MCF 10A (cell line): Measurements from ENCODE around the gene CHST7. TPM values are rescaled to one million over a fixed set of nuclear protein-coding genes. Genes with fewer than 3 reads are reported as not detected.

Experiments
- BruUV-seq: library from RNA; stranded (reverse); fragments of 400-500 nt; replicated peaks from 2 replicates; lab custom pipeline; 2021; lab: Mats Ljungman, UMichigan
- CTCF ChIA-PET: fragments of 300-600 bp; sonication (Branson Sonifier 250); formaldehyde crosslinking; extraction: SDS; loops from one replicate; lab custom pipeline; 2021; ENCODE audit warnings: antibody characterized with exemption, inconsistent platforms; lab: Yijun Ruan, JAX
- POLR2A ChIA-PET: fragments of 300-600, 350-650 bp; sonication (Branson Sonifier 250); formaldehyde crosslinking; extraction: SDS; loops from one replicate; lab custom pipeline; 2020; ENCODE audit warnings: antibody characterized with exemption, inconsistent platforms; lab: Yijun Ruan, JAX
- DNase-seq: peaks from one replicate; pipeline ENCODE4 v3.0.0-alpha.2; 2018; ENCODE audit not compliant: unreplicated experiment
- H3K27ac Mint-ChIP-seq: one replicate; pipeline ENCODE4 v1.8.0; 2022; ENCODE audit warnings: mild to moderate bottlenecking, low read depth, mixed read lengths; ENCODE audit not compliant: unreplicated experiment
- H3K27me3 Mint-ChIP-seq: one replicate; pipeline ENCODE4 v1.8.0; 2022; ENCODE audit warnings: mixed read lengths; ENCODE audit not compliant: insufficient read depth, unreplicated experiment
- H3K36me3 Mint-ChIP-seq: one replicate; pipeline ENCODE4 v1.8.0; 2022; ENCODE audit warnings: mild to moderate bottlenecking, moderate library complexity, mixed read lengths; ENCODE audit not compliant: insufficient read depth, unreplicated experiment
- H3K4me1 Mint-ChIP-seq: one replicate; pipeline ENCODE4 v1.8.0; 2022; ENCODE audit warnings: mixed read lengths; ENCODE audit not compliant: insufficient read depth, unreplicated experiment
- H3K4me3 Mint-ChIP-seq: one replicate; pipeline ENCODE4 v1.8.0; 2022; ENCODE audit warnings: mild to moderate bottlenecking, moderate library complexity, mixed read lengths; ENCODE audit not compliant: unreplicated experiment
- H3K9me3 Mint-ChIP-seq: one replicate; pipeline ENCODE4 v1.8.0; 2022; ENCODE audit warnings: mixed read lengths; ENCODE audit not compliant: unreplicated experiment
- intact Hi-C: fragments of 100-400 bp; cut with micrococcal nuclease; formaldehyde crosslinking; loops from 2 replicates; pipeline ENCODE4 v1.14.1; 2022
- total RNA-seq: library from RNA; stranded (reverse); gene quantifications from 2 replicates; pipeline ENCODE4 v1.2.3, GENCODE V29; 2022
- TF ChIP-seq, protein P1 (sequence below): fragments of 200-600 bp; IDR thresholded peaks from one replicate; pipeline ENCODE4 v1.8.0; 2022; ENCODE audit warnings: antibody characterized with exemption, mild to moderate bottlenecking; ENCODE audit not compliant: unreplicated experiment

CHST7 gene
- total RNA-seq, 1 experiment from 2014 or later: 1.6 TPM

GRCh38 chrX:46577221-46578005 is 3.8 kb downstream of the CHST7 start:
- BruUV-seq: no TSS peak
- peaks cover 32% of the 10 kb centered on the region for H3K27me3 Mint-ChIP-seq
- H3K27ac Mint-ChIP-seq: no peak overlapping the region
- H3K4me1 Mint-ChIP-seq: peaks cover 5% of the 10 kb centered on the region
- DNase-seq: no peak
- no peaks in the 10 kb centered on the region for H3K9me3 Mint-ChIP-seq
- no peak overlapping the region for H3K4me3 Mint-ChIP-seq
- intact Hi-C loops: no loop called here
- TF ChIP-seq, protein P1, sequence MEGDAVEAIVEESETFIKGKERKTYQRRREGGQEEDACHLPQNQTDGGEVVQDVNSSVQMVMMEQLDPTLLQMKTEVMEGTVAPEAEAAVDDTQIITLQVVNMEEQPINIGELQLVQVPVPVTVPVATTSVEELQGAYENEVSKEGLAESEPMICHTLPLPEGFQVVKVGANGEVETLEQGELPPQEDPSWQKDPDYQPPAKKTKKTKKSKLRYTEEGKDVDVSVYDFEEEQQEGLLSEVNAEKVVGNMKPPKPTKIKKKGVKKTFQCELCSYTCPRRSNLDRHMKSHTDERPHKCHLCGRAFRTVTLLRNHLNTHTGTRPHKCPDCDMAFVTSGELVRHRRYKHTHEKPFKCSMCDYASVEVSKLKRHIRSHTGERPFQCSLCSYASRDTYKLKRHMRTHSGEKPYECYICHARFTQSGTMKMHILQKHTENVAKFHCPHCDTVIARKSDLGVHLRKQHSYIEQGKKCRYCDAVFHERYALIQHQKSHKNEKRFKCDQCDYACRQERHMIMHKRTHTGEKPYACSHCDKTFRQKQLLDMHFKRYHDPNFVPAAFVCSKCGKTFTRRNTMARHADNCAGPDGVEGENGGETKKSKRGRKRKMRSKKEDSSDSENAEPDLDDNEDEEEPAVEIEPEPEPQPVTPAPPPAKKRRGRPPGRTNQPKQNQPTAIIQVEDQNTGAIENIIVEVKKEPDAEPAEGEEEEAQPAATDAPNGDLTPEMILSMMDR: no peak
- H3K36me3 Mint-ChIP-seq: no peaks in the 10 kb centered on the region
- ChIA-PET CTCF (interaction anchor here (0.6 to 0.7 kb wide), 4 partner anchors 11 to 747 kb away, joined by 3 to 4 read pairs (median 3); no protein-coding TSS in a partner anchor), POLR2A (interaction anchor here (0.6 kb wide), 1 partner anchor 298 kb away, joined by 3 read pairs; no protein-coding TSS in a partner anchor)

GRCh38 chrX:46579250-46579649 is 5.7 kb downstream of the CHST7 start:
- H3K36me3 Mint-ChIP-seq: no peaks in the 10 kb centered on the region
- H3K27ac Mint-ChIP-seq: no peak overlapping the region
- ChIA-PET POLR2A (interaction anchor here (1.0 kb wide), 1 partner anchor 96 kb away, joined by 3 read pairs; no protein-coding TSS in a partner anchor), CTCF (interaction anchor here (0.6 to 1.1 kb wide), 3 partner anchors 22 to 455 kb away, joined by 3 read pairs; no protein-coding TSS in a partner anchor)
- no peak for DNase-seq
- peaks cover 45% of the 10 kb centered on the region for H3K27me3 Mint-ChIP-seq
- peaks cover 12% of the 10 kb centered on the region for H3K4me1 Mint-ChIP-seq
- TF ChIP-seq, protein P1: no peak
- BruUV-seq: no TSS peak
- H3K9me3 Mint-ChIP-seq: no peaks in the 10 kb centered on the region
- intact Hi-C loops: no loop called here
- no peak overlapping the region for H3K4me3 Mint-ChIP-seq

- Mint-ChIP-seq H3K27ac (no peak overlapping the region), H3K9me3 (no peaks in the 10 kb centered on the region), H3K4me3 (no peak overlapping the region), H3K36me3 (no peaks in the 10 kb centered on the region), H3K4me1 (peaks cover 9% of the 10 kb centered on the region), H3K27me3 (peaks cover 53% of the 10 kb centered on the region)
- TF ChIP-seq, protein P1: no peak
- no peak for DNase-seq
- CTCF ChIA-PET: no interaction called here
- no TSS peak for BruUV-seq
- intact Hi-C loops: loop anchor here (10.0 kb wide), 1 partner anchor 136 kb away; no protein-coding TSS in a partner anchor
- POLR2A ChIA-PET: no interaction called here
These were observed 7.0 kb downstream of the CHST7 start for GRCh38 chrX:46580613-46581012.

DNA sequence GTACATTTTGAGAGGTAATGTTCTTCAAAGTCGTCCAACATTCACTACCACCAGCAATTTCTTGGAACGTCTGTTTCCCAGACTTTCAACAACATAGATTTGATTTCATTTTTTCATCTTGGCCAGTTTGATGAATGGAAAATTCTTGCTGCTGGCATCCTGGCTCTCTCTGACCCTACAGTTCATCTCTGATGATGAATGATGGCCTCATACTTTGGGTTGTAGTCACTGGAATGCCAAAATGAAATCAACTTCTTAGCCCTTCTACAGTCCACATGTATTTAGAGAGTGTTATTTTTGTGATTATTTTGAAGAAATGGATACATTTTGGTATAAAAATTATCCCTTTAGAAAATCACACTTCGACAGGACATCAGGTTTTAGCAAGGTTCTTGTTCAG is 8.8 kb downstream of the CHST7 start:
- peak overlapping the region; percentile 32 for H3K27ac Mint-ChIP-seq
- H3K4me3 Mint-ChIP-seq: no peak overlapping the region
- intact Hi-C loops: loop anchor here (10.0 kb wide), 1 partner anchor 138 kb away; no protein-coding TSS in a partner anchor
- BruUV-seq: no TSS peak
- POLR2A ChIA-PET: interaction anchor here (0.8 to 1.4 kb wide), 4 partner anchors 10 to 20 kb away, joined by 3 to 8 read pairs (median 4); no protein-coding TSS in a partner anchor
- CTCF ChIA-PET: no interaction called here
- TF ChIP-seq, protein P1: no peak
- H3K36me3 Mint-ChIP-seq: no peaks in the 10 kb centered on the region
- H3K27me3 Mint-ChIP-seq: peaks cover 37% of the 10 kb centered on the region
- H3K9me3 Mint-ChIP-seq: no peaks in the 10 kb centered on the region
- peaks cover 7% of the 10 kb centered on the region for H3K4me1 Mint-ChIP-seq
- DNase-seq: peak; percentile 26
